Measurements from ENCODE around the gene CLEC9A.

CLEC9A gene

GRCh38 chr12:10101042-10101579 is 70.6 kb downstream of the CLEC9A start:
- CTCF ChIA-PET: no interaction called here
- Histone ChIP-seq H3K4me1 (ENCODE audit: control insufficient read depth, insufficient read depth, low read length) (no peaks in the 10 kb centered on the region), H3K9me3 (ENCODE audit: control insufficient read depth, insufficient read depth, low read depth, low read length) (no peaks in the 10 kb centered on the region), H3K27ac (ENCODE audit: extremely low read depth, low read depth, low read length) (no peak overlapping the region), H3K36me3 (ENCODE audit: control insufficient read depth in 2 of 2, insufficient read depth in 1 of 2, low read length in 2 of 2) (no peaks in the 10 kb centered on the region), H3K4me3 (ENCODE audit: low read depth, low read length) (no peak overlapping the region)
- TF ChIP-seq ZNF114 (tag by site-specific recombination; IDR thresholded peaks at IDR 0.05): no peak
- peak; percentile 44 for TF ChIP-seq ZFHX2 (tag by site-specific recombination; conservative IDR thresholded peaks at IDR 0.05)
- no peak for TF ChIP-seq ZSCAN4 (tag by site-specific recombination; IDR thresholded peaks at IDR 0.05)
- no peak for TF ChIP-seq ZNF280C (tag by site-specific recombination; IDR thresholded peaks at IDR 0.05)
- TF ChIP-seq ZNF791 (tag by site-specific recombination; IDR thresholded peaks at IDR 0.05): no peak
- no peak for TF ChIP-seq ZNF701 (tag by site-specific recombination; IDR thresholded peaks at IDR 0.05)
- 0 out of 2 replicates have a peak, but pooled peaks have one; percentile 27 for TF ChIP-seq ZBTB17 (tag by site-specific recombination; IDR thresholded peaks at IDR 0.05)
- TF ChIP-seq ZBTB8A (tag by site-specific recombination; IDR thresholded peaks at IDR 0.05): no peak
- TF ChIP-seq ZNF121 (tag by site-specific recombination; IDR thresholded peaks at IDR 0.05): no peak
- TF ChIP-seq ZFP3 (tag by site-specific recombination; IDR thresholded peaks at IDR 0.05; ENCODE audit: low read depth): no peak
- TF ChIP-seq ZNF239 (tag by site-specific recombination; IDR thresholded peaks at IDR 0.05): no peak
- no peak for TF ChIP-seq ZNF211 (tag by site-specific recombination; IDR thresholded peaks at IDR 0.05; ENCODE audit: low read depth)
- no peak for TF ChIP-seq BCL11B (tag by site-specific recombination; IDR thresholded peaks at IDR 0.05; ENCODE audit: low read depth)
- TF ChIP-seq ZBTB21 (tag by site-specific recombination; IDR thresholded peaks at IDR 0.05): no peak
- POLR2A ChIA-PET: no interaction called here

- H3K4me1 ChIP-seq (ENCODE audit: control insufficient read depth, insufficient read depth, low read length): no peaks in the 10 kb centered on the region
- H3K36me3 ChIP-seq (ENCODE audit: control insufficient read depth in 2 of 2, insufficient read depth in 1 of 2, low read length in 2 of 2): no peaks in the 10 kb centered on the region
- H3K4me3 ChIP-seq (ENCODE audit: low read depth, low read length): no peak overlapping the region
- H3K9me3 ChIP-seq (ENCODE audit: control insufficient read depth, insufficient read depth, low read depth, low read length): no peaks in the 10 kb centered on the region
- ChIA-PET CTCF (no interaction called here), POLR2A (no interaction called here)
- no peak overlapping the region for H3K27ac ChIP-seq (ENCODE audit: extremely low read depth, low read depth, low read length)
- TF ChIP-seq ZBTB6 (tag by site-specific recombination; IDR thresholded peaks at IDR 0.05) (no peak), SETDB1 (IDR thresholded peaks at IDR 0.05; ENCODE audit: insufficient read length, low read length) (no peak), ZNF223 (tag by site-specific recombination; IDR thresholded peaks at IDR 0.05) (no peak), ZNF132 (tag by site-specific recombination; IDR thresholded peaks at IDR 0.05; ENCODE audit: borderline replicate concordance) (no peak), ZNF280C (tag by site-specific recombination; IDR thresholded peaks at IDR 0.05) (no peak), ZNF248 (tag by site-specific recombination; IDR thresholded peaks at IDR 0.05) (no peak), ZNF596 (tag by site-specific recombination; IDR thresholded peaks at IDR 0.05) (no peak), ZNF398 (tag by site-specific recombination; IDR thresholded peaks at IDR 0.05) (no peak), ZSCAN16 (tag by site-specific recombination; IDR thresholded peaks at IDR 0.05) (no peak), ZNF416 (tag by site-specific recombination; IDR thresholded peaks at IDR 0.05) (no peak), RBAK (tag by site-specific recombination; IDR thresholded peaks at IDR 0.05) (no peak), TRIM28 (IDR thresholded peaks at IDR 0.05; ENCODE audit: borderline replicate concordance, low read length) (no peak), CTCF (tag by site-specific recombination; IDR thresholded peaks at IDR 0.05) (no peak)
Observed at GRCh38 chr12:10101648-10102220, 71.3 kb downstream of the CLEC9A start.

Data from HEK293 (cell line).